ENCODE measurements around the gene GJD2. TPM values are rescaled to one million over a fixed set of nuclear protein-coding genes. Genes with fewer than 3 reads are reported as not detected.

GJD2 gene
- total RNA-seq, 2 experiments from 2014 or later = not detected

- H3K27ac Mint-ChIP-seq = no peak overlapping the region
- no peak for ATAC-seq
- H3K36me3 Mint-ChIP-seq = no peaks in the 10 kb centered on the region
- CTCF ChIA-PET = no interaction called here
- H3K27me3 Mint-ChIP-seq = peaks cover 49% of the 10 kb centered on the region
- no peaks in the 10 kb centered on the region for H3K4me1 Mint-ChIP-seq
- H3K4me3 Mint-ChIP-seq = no peak overlapping the region
- no peak for DNase-seq
- no peaks in the 10 kb centered on the region for H3K9me3 Mint-ChIP-seq (ENCODE audit: low read depth)
Measured at GRCh38 chr15:34789326-34789725, 34.5 kb upstream of the GJD2 start.

DNA sequence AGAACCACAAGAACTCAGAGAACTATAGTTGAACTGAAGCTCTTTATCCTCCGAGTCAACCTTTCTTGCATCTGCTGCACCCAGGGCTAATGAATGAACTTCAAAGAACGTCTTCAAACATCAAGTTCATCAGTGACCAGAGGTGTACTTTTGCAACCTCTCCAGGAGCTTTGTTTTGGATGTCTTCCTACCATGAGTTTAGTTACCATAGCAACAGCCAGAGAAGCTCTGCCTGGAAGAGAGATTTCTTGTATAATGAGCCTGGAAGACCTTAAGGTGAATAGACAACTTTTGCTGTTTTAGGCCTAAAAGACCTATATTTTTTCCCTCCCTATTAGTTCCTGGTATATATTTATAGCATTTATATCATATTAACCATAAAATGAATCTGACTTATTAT, 31.4 kb upstream of the GJD2 start:
- H3K36me3 Mint-ChIP-seq = no peaks in the 10 kb centered on the region
- no peak overlapping the region for H3K27ac Mint-ChIP-seq
- CTCF ChIA-PET = no interaction called here
- DNase-seq (no peak), ATAC-seq (no peak)
- H3K9me3 Mint-ChIP-seq (ENCODE audit: low read depth) = no peaks in the 10 kb centered on the region
- H3K4me3 Mint-ChIP-seq = no peak overlapping the region
- H3K4me1 Mint-ChIP-seq = no peaks in the 10 kb centered on the region
- H3K27me3 Mint-ChIP-seq = peaks cover 36% of the 10 kb centered on the region

DNA sequence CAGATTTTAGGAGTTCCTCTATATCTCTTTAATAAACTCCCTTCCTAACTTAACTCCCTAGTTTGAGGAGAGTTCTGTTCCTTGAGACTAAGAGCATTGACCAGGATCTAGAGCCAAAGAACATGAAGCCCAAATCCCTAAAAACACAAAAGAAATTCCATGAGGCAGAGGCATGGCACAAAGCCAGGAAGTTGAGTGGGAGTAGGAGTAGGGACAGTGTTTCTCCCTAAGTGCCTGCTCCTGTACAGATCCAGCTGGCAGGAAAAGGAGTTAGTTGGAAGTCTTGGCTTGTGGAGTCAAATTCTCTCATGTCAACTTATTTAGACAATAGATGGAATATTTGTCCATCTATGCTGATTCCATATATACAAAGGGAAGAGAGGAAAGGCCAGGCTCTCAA, 29.2 kb upstream of the GJD2 start:
- Mint-ChIP-seq H3K36me3 (no peaks in the 10 kb centered on the region), H3K4me3 (no peak overlapping the region), H3K4me1 (no peaks in the 10 kb centered on the region), H3K9me3 (ENCODE audit: low read depth) (no peaks in the 10 kb centered on the region), H3K27ac (no peak overlapping the region), H3K27me3 (peaks cover 28% of the 10 kb centered on the region)
- ATAC-seq = no peak
- CTCF ChIA-PET = no interaction called here
- DNase-seq = no peak

DNA sequence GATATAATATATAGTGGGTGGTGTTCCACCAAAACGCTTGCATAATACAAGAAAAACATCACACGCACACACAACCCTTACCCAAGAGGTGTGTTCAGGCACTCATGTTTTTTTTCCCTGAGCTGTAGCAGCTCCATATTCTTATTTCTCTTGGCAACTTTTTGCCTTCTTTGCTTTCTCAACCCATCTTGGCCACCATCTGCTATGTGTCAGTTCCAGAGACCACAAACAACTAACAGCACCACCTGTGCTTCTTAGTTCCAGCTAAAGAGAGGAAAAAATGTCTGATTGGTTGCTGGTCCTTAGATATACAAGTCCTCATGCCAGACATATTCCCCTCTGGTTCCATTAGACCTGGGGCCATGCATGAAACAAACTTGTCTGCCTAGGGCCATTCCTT, 28.6 kb upstream of the GJD2 start:
- no peak for DNase-seq
- H3K36me3 Mint-ChIP-seq = no peaks in the 10 kb centered on the region
- no peaks in the 10 kb centered on the region for H3K9me3 Mint-ChIP-seq (ENCODE audit: low read depth)
- H3K27ac Mint-ChIP-seq = no peak overlapping the region
- no peak overlapping the region for H3K4me3 Mint-ChIP-seq
- no peaks in the 10 kb centered on the region for H3K4me1 Mint-ChIP-seq
- no peak for ATAC-seq
- CTCF ChIA-PET = no interaction called here
- H3K27me3 Mint-ChIP-seq = peaks cover 27% of the 10 kb centered on the region

DNA sequence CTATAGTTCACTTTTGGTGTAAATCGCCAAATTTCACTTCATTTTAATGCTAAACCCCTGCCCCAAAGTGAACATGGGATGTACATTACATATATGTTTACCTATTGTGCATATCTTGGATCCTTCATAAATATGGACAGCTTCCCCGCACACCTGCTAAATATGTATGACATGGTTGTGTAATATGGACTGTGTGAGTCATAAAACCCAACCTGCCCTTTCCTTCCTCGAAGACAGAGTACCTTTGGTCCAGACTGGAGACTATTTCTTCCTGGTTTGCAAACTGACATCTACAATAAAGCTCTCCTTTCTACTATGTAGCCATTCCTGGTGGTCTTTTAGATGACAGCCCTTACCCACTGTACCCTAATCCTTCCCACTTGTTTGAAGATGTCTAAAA, 28.1 kb upstream of the GJD2 start:
- H3K27ac Mint-ChIP-seq = no peak overlapping the region

DNA sequence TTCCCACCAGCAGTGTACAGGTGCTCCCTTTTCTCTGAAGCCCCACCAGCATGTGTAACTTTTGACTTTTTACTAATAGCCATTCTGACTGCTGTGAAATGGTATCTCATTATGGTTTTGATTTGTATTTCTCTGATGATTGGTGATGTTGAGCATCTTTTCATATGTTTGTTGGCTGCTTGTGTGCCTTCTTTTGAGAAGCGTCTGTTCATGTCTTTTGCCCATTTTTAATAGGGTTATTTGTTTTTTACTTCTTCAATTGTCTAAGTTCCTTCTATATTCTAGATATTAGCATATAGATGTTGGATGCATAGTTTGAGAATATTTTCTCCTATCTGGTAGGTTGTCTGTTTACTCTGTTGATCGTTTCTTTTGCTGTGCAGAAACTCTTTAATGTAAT, 25.9 kb upstream of the GJD2 start:
- Mint-ChIP-seq H3K27ac (no peak overlapping the region), H3K4me1 (no peaks in the 10 kb centered on the region), H3K9me3 (ENCODE audit: low read depth) (no peaks in the 10 kb centered on the region), H3K36me3 (no peaks in the 10 kb centered on the region), H3K27me3 (peaks cover 27% of the 10 kb centered on the region), H3K4me3 (no peak overlapping the region)
- DNase-seq (no peak), ATAC-seq (no peak)
- CTCF ChIA-PET = no interaction called here

More for the DNA sequence above, 28.1 kb upstream of the GJD2 start:
- ATAC-seq (no peak), DNase-seq (no peak)
- Mint-ChIP-seq H3K27me3 (peaks cover 27% of the 10 kb centered on the region), H3K4me3 (no peak overlapping the region), H3K9me3 (ENCODE audit: low read depth) (no peaks in the 10 kb centered on the region), H3K36me3 (no peaks in the 10 kb centered on the region), H3K4me1 (no peaks in the 10 kb centered on the region)
- CTCF ChIA-PET = no interaction called here

DNA sequence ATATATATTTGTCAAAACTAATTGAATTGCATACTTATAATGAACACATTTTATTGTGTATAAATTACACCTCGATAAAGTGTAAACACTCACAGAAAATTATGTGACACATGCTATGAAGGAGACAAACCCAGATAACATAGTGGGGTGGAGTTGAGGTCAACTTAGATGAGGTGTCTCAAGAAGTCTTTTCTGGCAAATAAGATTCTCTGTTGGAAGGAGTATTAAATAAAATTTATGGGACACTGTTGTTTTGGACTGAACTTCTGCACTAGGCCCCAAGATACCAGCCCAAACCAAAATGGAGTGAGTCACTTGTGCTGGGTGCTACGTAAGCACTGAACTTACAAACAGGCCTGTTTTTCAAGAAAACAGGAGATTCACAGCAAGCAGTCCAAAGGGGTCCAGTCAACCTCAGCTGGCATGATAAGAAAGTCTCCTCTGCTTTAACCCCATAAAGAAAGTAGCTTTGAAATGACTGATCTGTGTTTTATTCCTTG, 21.9 kb upstream of the GJD2 start:
- no peaks in the 10 kb centered on the region for H3K9me3 Mint-ChIP-seq (ENCODE audit: low read depth)
- ATAC-seq (no peak), DNase-seq (no peak)
- no peaks in the 10 kb centered on the region for H3K36me3 Mint-ChIP-seq
- peaks cover 24% of the 10 kb centered on the region for H3K27me3 Mint-ChIP-seq
- H3K4me3 Mint-ChIP-seq = no peak overlapping the region
- no peak overlapping the region for H3K27ac Mint-ChIP-seq
- CTCF ChIA-PET = no interaction called here
- H3K4me1 Mint-ChIP-seq = no peaks in the 10 kb centered on the region

- Mint-ChIP-seq H3K27me3 (peaks cover 29% of the 10 kb centered on the region), H3K4me3 (no peak overlapping the region), H3K9me3 (ENCODE audit: low read depth) (no peaks in the 10 kb centered on the region), H3K4me1 (no peaks in the 10 kb centered on the region), H3K36me3 (no peaks in the 10 kb centered on the region), H3K27ac (no peak overlapping the region)
- no peak for ATAC-seq
- CTCF ChIA-PET = no interaction called here
- no peak for DNase-seq
Measured at GRCh38 chr15:34773917-34774316, 19.1 kb upstream of the GJD2 start.

DNA sequence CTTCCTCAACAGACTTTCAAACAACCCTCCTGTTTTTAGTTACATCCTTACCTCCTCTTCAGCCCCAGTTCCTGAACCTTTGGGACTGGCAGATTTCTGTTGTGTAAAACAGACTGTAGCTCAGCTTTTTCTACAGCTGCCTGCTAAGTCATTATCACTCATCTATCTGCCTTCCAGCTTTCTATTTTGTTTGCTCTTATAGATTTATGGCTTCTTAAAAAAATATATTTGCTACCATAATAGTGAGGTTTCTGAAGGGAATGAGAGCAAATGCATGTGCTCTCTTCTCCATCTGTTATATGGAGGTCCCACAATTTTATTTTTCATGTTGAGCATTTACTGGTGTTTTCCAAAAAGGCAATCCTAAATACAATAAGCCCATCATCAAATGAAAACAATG, 18.2 kb upstream of the GJD2 start:
- DNase-seq = no peak
- H3K27ac Mint-ChIP-seq = no peak overlapping the region
- peaks cover 33% of the 10 kb centered on the region for H3K27me3 Mint-ChIP-seq
- no peaks in the 10 kb centered on the region for H3K36me3 Mint-ChIP-seq
- no peaks in the 10 kb centered on the region for H3K9me3 Mint-ChIP-seq (ENCODE audit: low read depth)
- CTCF ChIA-PET = no interaction called here
- H3K4me3 Mint-ChIP-seq = no peak overlapping the region
- ATAC-seq = no peak
- no peaks in the 10 kb centered on the region for H3K4me1 Mint-ChIP-seq

DNA sequence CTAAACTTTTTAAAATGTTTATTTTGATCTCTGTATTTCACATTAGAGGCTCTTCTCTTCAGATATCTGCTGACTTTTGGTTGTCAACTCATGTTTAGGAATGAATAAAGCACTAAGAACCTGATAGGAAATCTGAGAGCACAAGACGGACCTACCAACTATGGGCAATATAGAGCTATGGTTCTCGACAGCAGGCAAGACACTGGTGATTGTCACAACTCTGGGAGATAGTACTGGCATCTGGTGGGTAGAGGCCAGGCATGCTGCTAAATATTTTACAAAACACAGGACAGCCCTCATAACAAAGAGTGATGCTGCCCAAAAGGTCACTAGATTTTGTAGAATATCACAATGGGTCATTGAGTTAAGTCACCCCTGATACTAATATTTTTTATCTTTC, 17.5 kb upstream of the GJD2 start:
- DNase-seq (no peak), ATAC-seq (no peak)
- CTCF ChIA-PET = no interaction called here
- Mint-ChIP-seq H3K27me3 (peaks cover 33% of the 10 kb centered on the region), H3K36me3 (no peaks in the 10 kb centered on the region), H3K4me1 (no peaks in the 10 kb centered on the region), H3K27ac (no peak overlapping the region), H3K4me3 (no peak overlapping the region), H3K9me3 (ENCODE audit: low read depth) (no peaks in the 10 kb centered on the region)

- CTCF ChIA-PET = no interaction called here
- Mint-ChIP-seq H3K27ac (no peak overlapping the region), H3K27me3 (peaks cover 29% of the 10 kb centered on the region), H3K9me3 (ENCODE audit: low read depth) (no peaks in the 10 kb centered on the region), H3K4me1 (no peaks in the 10 kb centered on the region), H3K4me3 (no peak overlapping the region), H3K36me3 (no peaks in the 10 kb centered on the region)
- ATAC-seq (no peak), DNase-seq (no peak)
Measured at GRCh38 chr15:34769711-34770110, 14.9 kb upstream of the GJD2 start.

GRCh38 chr15:34768530-34768929, 13.7 kb upstream of the GJD2 start:
- Mint-ChIP-seq H3K27me3 (peaks cover 26% of the 10 kb centered on the region), H3K4me3 (no peak overlapping the region), H3K27ac (no peak overlapping the region), H3K9me3 (ENCODE audit: low read depth) (no peaks in the 10 kb centered on the region), H3K4me1 (no peaks in the 10 kb centered on the region), H3K36me3 (no peaks in the 10 kb centered on the region)
- no peak for ATAC-seq
- CTCF ChIA-PET = no interaction called here
- DNase-seq = no peak

GRCh38 chr15:34765741-34766140, 10.9 kb upstream of the GJD2 start:
- CTCF ChIA-PET = no interaction called here
- DNase-seq = no peak
- H3K4me3 Mint-ChIP-seq = no peak overlapping the region
- H3K4me1 Mint-ChIP-seq = no peaks in the 10 kb centered on the region
- no peaks in the 10 kb centered on the region for H3K36me3 Mint-ChIP-seq
- no peaks in the 10 kb centered on the region for H3K9me3 Mint-ChIP-seq (ENCODE audit: low read depth)
- no peak for ATAC-seq
- H3K27me3 Mint-ChIP-seq = peaks cover 21% of the 10 kb centered on the region
- no peak overlapping the region for H3K27ac Mint-ChIP-seq

DNA sequence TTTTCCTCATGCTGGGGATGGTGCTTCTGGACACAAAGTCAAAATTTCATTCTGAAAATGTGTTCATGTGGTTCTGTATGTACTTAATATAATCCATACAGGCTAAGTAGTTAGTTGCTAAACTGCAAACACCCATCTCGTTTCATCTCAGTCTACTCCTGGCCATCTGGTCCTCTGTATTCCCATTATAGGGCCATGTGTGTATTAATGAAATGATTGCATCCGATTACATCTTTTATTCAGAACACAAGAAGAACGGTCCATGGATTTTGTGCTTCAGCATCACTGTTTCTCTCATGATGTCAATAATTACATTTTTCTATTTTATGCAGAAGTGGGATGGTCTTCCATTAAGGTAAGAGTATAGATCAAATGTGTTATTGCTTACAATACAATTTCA, 6.1 kb upstream of the GJD2 start:
- Mint-ChIP-seq H3K4me3 (no peak overlapping the region), H3K27me3 (peaks cover 45% of the 10 kb centered on the region), H3K27ac (no peak overlapping the region), H3K9me3 (ENCODE audit: low read depth) (no peaks in the 10 kb centered on the region), H3K4me1 (no peaks in the 10 kb centered on the region), H3K36me3 (no peaks in the 10 kb centered on the region)
- DNase-seq = no peak
- ATAC-seq = no peak
- CTCF ChIA-PET = no interaction called here

- H3K27me3 Mint-ChIP-seq = peaks cover 53% of the 10 kb centered on the region
- no peak overlapping the region for H3K4me3 Mint-ChIP-seq
- H3K9me3 Mint-ChIP-seq (ENCODE audit: low read depth) = no peaks in the 10 kb centered on the region
- H3K27ac Mint-ChIP-seq = no peak overlapping the region
- H3K36me3 Mint-ChIP-seq = no peaks in the 10 kb centered on the region
- no peaks in the 10 kb centered on the region for H3K4me1 Mint-ChIP-seq
- ATAC-seq (no peak), DNase-seq (no peak)
- CTCF ChIA-PET = no interaction called here
Measured at GRCh38 chr15:34759992-34760391, 5.2 kb upstream of the GJD2 start.

All from activated CD8-positive, alpha-beta memory T cell treated with anti-CD3 and anti-CD28 coated beads, Interleukin-2, amount 10 ng/mL, durations not matched to agents 7 days and 5 days (primary cell).